DND-41 (cell line): ENCODE results near the gene NBAS.
A peak's percentile ranks its signal among the peaks of the same experiment; 100 is the strongest.

Experiments used
- ATAC-seq: fragments of 200-7000 bp; cut with Tn5 transposase; 3 replicates; pipeline ENCODE4 v1.9.1; 2021; ENCODE audit warnings: low read depth; ENCODE audit not compliant: insufficient read depth
- DNase-seq: peaks from one replicate; pipeline ENCODE4 v3.0.0-alpha.2; 2020
- H2AFZ ChIP-seq: 2 replicates; pipeline ENCODE4 v1.6.0; 2012; ENCODE audit warnings: low read depth, low read length
- H3K27ac ChIP-seq: 2 replicates; pipeline ENCODE4 v1.5.1; 2012; ENCODE audit warnings: low read length, inconsistent platforms
- H3K27me3 ChIP-seq: fragments of 200-600 bp; sonication (generic); 2 replicates; pipeline ENCODE4 v1.6.0; 2012; ENCODE audit warnings: low read length, mild to moderate bottlenecking, inconsistent platforms; ENCODE audit not compliant: insufficient read depth, poor library complexity
- H3K36me3 ChIP-seq: 2 replicates; pipeline ENCODE4 v1.5.1; 2012; ENCODE audit warnings: low read length, inconsistent platforms; ENCODE audit not compliant: insufficient read depth
- H3K4me1 ChIP-seq: 2 replicates; pipeline ENCODE4 v1.5.1; 2012; ENCODE audit warnings: mild to moderate bottlenecking, low read length; ENCODE audit not compliant: insufficient read depth
- H3K4me2 ChIP-seq: 2 replicates; pipeline ENCODE4 v1.6.0; 2012; ENCODE audit warnings: mild to moderate bottlenecking, moderate library complexity, low read length, inconsistent platforms; ENCODE audit not compliant: insufficient read depth
- H3K4me3 ChIP-seq, 2 experiments: fragments of 200-600 bp in 1 of 2; shearing (Covaris generic) in 1 of 2; 2 replicates each; pipeline ENCODE4 v1.5.1; 2012 to 2016; ENCODE audit warnings: inconsistent platforms in 2 of 2, low read length in 2 of 2, mild to moderate bottlenecking in 2 of 2, low read depth in 1 of 2, moderate library complexity in 1 of 2
- H3K79me2 ChIP-seq: 2 replicates; pipeline ENCODE4 v1.6.0; 2012; ENCODE audit warnings: low read length, inconsistent platforms; ENCODE audit not compliant: insufficient read depth
- H3K9ac ChIP-seq: 2 replicates; pipeline ENCODE4 v1.6.0; 2012; ENCODE audit warnings: low read depth, mild to moderate bottlenecking, inconsistent platforms, low read length, moderate library complexity
- H3K9me3 ChIP-seq: 2 replicates; pipeline ENCODE4 v1.5.1; 2012; ENCODE audit warnings: low read length, moderate library complexity, mild to moderate bottlenecking, inconsistent platforms; ENCODE audit not compliant: insufficient read depth, severe bottlenecking
- H4K20me1 ChIP-seq: 2 replicates; pipeline ENCODE4 v1.6.0; 2012; ENCODE audit warnings: low read length; ENCODE audit not compliant: insufficient read depth
- EZH2 ChIP-seq: IDR thresholded peaks from 3 replicates; pipeline ENCODE4 v1.6.1; 2012; ENCODE audit warnings: borderline replicate concordance, low read depth, mild to moderate bottlenecking, moderate library complexity, low read length, inconsistent platforms; ENCODE audit not compliant: severe bottlenecking
- TF ChIP-seq, protein P1 (sequence below): IDR thresholded peaks from 2 replicates; pipeline ENCODE4 v1.5.1; 2012; ENCODE audit warnings: borderline replicate concordance, low read length, moderate library complexity, mild to moderate bottlenecking; ENCODE audit not compliant: poor library complexity, severe bottlenecking; ENCODE audit errors: extremely low read depth

NBAS gene

DNA sequence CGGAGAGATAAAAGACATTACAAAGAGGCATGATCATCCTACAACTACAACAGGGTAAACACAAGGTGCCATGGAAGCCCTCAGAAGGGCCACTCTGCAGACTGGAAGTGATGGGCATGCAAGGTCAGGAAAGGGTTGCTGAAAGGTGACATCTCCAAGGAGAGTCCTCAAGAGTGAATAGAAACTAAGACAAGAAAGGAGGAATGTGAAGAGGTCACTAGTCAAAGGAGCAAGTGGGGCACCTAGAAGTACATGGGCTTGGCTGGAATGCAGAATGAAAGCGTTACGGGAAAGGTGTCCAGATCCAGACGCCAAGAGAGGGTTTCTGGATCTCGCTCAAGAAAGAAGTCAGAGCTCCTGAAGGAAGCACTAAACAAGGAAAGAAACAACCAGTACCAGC lies 314.3 kb downstream of the NBAS start:
- Histone ChIP-seq H3K4me1 (peaks cover 22% of the 10 kb centered on the region), H3K4me3 (no peak overlapping the region), H2AFZ (no peak overlapping the region), H3K9me3 (no peaks in the 10 kb centered on the region), H3K27ac (no peak overlapping the region), H3K79me2 (no peaks in the 10 kb centered on the region), H3K27me3 (no peaks in the 10 kb centered on the region), H3K9ac (no peak overlapping the region), H3K36me3 (no peaks in the 10 kb centered on the region), H4K20me1 (no peaks in the 10 kb centered on the region), H3K4me2 (no peak overlapping the region)
- ATAC-seq (no peak), DNase-seq (no peak)
- TF ChIP-seq EZH2: no peak

DNA sequence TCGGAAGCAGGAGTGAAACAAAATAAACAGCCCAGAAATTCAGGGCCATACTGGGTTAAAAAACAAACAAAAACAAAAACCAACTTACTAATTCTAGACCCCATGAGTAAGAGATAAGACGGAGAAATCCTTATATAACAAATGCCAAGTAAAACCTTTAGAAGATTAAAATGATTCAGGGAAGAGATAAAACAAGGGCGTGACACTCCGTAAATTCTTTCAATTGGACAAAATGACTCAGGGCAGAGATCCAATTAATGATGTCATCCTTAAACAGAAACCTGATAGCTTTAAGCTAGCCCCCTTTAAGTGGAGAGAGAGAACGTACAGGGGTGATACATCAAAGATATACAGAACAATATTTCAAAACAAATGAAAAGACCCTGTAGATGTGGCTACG lies 317.4 kb downstream of the NBAS start:
- H4K20me1 ChIP-seq: no peaks in the 10 kb centered on the region
- no peak overlapping the region for H2AFZ ChIP-seq
- H3K4me2 ChIP-seq: no peak overlapping the region
- H3K4me3 ChIP-seq: no peak overlapping the region
- H3K9me3 ChIP-seq: no peaks in the 10 kb centered on the region
- no peaks in the 10 kb centered on the region for H3K79me2 ChIP-seq
- peaks cover 22% of the 10 kb centered on the region for H3K4me1 ChIP-seq
- no peak overlapping the region for H3K27ac ChIP-seq
- TF ChIP-seq, protein P1, sequence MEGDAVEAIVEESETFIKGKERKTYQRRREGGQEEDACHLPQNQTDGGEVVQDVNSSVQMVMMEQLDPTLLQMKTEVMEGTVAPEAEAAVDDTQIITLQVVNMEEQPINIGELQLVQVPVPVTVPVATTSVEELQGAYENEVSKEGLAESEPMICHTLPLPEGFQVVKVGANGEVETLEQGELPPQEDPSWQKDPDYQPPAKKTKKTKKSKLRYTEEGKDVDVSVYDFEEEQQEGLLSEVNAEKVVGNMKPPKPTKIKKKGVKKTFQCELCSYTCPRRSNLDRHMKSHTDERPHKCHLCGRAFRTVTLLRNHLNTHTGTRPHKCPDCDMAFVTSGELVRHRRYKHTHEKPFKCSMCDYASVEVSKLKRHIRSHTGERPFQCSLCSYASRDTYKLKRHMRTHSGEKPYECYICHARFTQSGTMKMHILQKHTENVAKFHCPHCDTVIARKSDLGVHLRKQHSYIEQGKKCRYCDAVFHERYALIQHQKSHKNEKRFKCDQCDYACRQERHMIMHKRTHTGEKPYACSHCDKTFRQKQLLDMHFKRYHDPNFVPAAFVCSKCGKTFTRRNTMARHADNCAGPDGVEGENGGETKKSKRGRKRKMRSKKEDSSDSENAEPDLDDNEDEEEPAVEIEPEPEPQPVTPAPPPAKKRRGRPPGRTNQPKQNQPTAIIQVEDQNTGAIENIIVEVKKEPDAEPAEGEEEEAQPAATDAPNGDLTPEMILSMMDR: no peak
- no peak for TF ChIP-seq EZH2
- DNase-seq (no peak), ATAC-seq (peak; percentile 34; the same call in 2 of the 3 replicates)
- H3K36me3 ChIP-seq: no peaks in the 10 kb centered on the region
- H3K9ac ChIP-seq: no peak overlapping the region
- no peaks in the 10 kb centered on the region for H3K27me3 ChIP-seq

DNA sequence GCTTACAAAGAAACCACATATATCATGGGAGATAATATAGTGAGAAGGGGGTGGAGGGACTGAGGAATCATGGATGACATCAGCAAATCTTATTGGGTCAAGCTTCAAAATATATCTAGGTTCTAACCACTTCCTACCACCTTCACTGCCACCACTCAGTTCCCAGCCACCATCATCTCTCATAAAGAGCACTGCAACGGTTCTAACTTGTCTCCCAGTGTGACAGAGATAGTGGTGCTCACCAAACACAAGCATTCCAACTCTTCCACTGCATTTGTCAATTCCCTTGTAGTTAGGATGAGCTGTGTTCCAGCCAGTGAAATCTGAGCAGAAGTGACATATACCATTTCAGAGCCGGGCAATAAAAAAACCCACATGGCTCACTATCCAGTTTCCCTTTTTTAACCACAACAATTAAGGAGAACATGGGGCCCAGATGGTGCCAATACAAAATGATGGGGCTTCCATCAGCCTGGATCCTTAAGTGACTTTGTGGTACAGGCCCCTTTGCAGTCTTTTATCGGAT lies 318.1 kb downstream of the NBAS start:
- H3K9ac ChIP-seq: no peak overlapping the region
- ATAC-seq (peak; percentile 63), DNase-seq (peak; percentile 8)
- H3K27ac ChIP-seq: 0 out of 2 replicates have a peak overlapping the region, but pooled peaks have one; percentile 8
- no peaks in the 10 kb centered on the region for H3K79me2 ChIP-seq
- H2AFZ ChIP-seq: no peak overlapping the region
- no peaks in the 10 kb centered on the region for H3K27me3 ChIP-seq
- no peaks in the 10 kb centered on the region for H3K36me3 ChIP-seq
- H3K4me1 ChIP-seq: peaks cover 22% of the 10 kb centered on the region
- no peaks in the 10 kb centered on the region for H4K20me1 ChIP-seq
- H3K4me3 ChIP-seq: no peak overlapping the region
- no peaks in the 10 kb centered on the region for H3K9me3 ChIP-seq
- TF ChIP-seq EZH2: no peak
- TF ChIP-seq, protein P1: no peak
- H3K4me2 ChIP-seq: no peak overlapping the region

DNA sequence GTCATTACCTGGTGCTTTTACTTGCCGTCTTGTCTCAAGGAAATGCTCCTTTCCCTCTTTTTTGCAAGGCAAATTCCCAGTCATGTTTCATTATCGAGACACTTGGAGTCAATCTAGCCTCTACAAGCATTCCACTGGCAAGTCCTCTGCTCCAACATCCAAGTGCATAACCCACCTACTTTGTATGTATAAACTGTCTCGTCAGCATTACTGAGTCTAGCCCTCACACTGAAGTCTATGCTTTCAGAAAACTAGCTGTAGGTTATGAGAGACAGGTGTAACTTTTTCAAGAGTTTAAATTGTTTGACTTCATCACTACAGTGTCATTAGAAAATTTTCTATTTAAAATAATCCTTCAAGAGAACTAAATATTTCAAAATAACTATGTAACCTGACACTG lies 319.2 kb downstream of the NBAS start:
- H2AFZ ChIP-seq: no peak overlapping the region
- peaks cover 22% of the 10 kb centered on the region for H3K4me1 ChIP-seq
- H3K27me3 ChIP-seq: no peaks in the 10 kb centered on the region
- H3K4me3 ChIP-seq: no peak overlapping the region
- no peaks in the 10 kb centered on the region for H3K36me3 ChIP-seq
- no peak for DNase-seq
- no peaks in the 10 kb centered on the region for H3K9me3 ChIP-seq
- no peak overlapping the region for H3K4me2 ChIP-seq
- no peak overlapping the region for H3K9ac ChIP-seq
- no peaks in the 10 kb centered on the region for H4K20me1 ChIP-seq
- no peaks in the 10 kb centered on the region for H3K79me2 ChIP-seq
- ATAC-seq: no peak
- TF ChIP-seq, protein P1: no peak
- no peak for TF ChIP-seq EZH2
- no peak overlapping the region for H3K27ac ChIP-seq
